Keratinocyte (primary cell): ENCODE measurements around the gene USP4. TPM values are rescaled to one million over a fixed set of nuclear protein-coding genes. Genes with fewer than 3 reads are reported as not detected.
"Not testable (repeated sequence)": the region's sequence is repeated elsewhere in the genome, so short reads cannot be mapped to it uniquely, and the experiment has no call there.

Experiments used
- DNase-seq: peaks from one replicate; pipeline ENCODE4 v3.0.0-alpha.2; 2011; ENCODE audit warnings: low read depth, missing footprints, low spot score
- FAIRE-seq: peaks from 2 replicates; lab custom pipeline; 2011; peaks lifted over from hg19 to GRCh38; lab: Jason Lieb, UNC
- H2AFZ ChIP-seq: 2 replicates; pipeline ENCODE4 v1.6.0; 2012; ENCODE audit warnings: low read length, control low read depth, inconsistent platforms; ENCODE audit not compliant: control insufficient read depth
- H3K27ac ChIP-seq: 2 replicates; pipeline ENCODE4 v1.5.1; 2011; ENCODE audit warnings: low read length; ENCODE audit not compliant: control insufficient read depth, insufficient read depth
- H3K27me3 ChIP-seq: 3 replicates; pipeline ENCODE4 v1.6.0; 2011; ENCODE audit warnings: low read length; ENCODE audit not compliant: control insufficient read depth, insufficient read depth; ENCODE audit errors: extremely low read depth
- H3K36me3 ChIP-seq, 2 experiments: 2 replicates in 1 of 2; 3 replicates in 1 of 2; pipeline ENCODE4 v1.5.1; 2011; ENCODE audit warnings: low read length in 2 of 2, mild to moderate bottlenecking in 1 of 2; ENCODE audit not compliant: control insufficient read depth in 2 of 2, insufficient read depth in 2 of 2; ENCODE audit errors: extremely low read depth in 1 of 2
- H3K4me1 ChIP-seq: 3 replicates; pipeline ENCODE4 v1.5.1; 2011; ENCODE audit warnings: low read length; ENCODE audit not compliant: control insufficient read depth, insufficient read depth; ENCODE audit errors: extremely low read depth
- H3K4me2 ChIP-seq: 3 replicates; pipeline ENCODE4 v1.6.0; 2011; ENCODE audit warnings: low read depth, low read length; ENCODE audit not compliant: control insufficient read depth, insufficient read depth; ENCODE audit errors: extremely low read depth
- H3K4me3 ChIP-seq, 3 experiments: fragments of 200-600 bp in 1 of 3; sonication (generic) in 1 of 3; 2 replicates in 2 of 3; 3 replicates in 1 of 3; pipeline ENCODE4 v1.5.1; 2011 to 2016; ENCODE audit warnings: low read length in 3 of 3, mild to moderate bottlenecking in 3 of 3, control low read depth in 2 of 3, inconsistent platforms in 1 of 3, low read depth in 1 of 3, mixed read lengths in 1 of 3, mixed run types in 1 of 3, moderate library complexity in 1 of 3; ENCODE audit not compliant: control insufficient read depth in 2 of 3, insufficient read depth in 2 of 3; ENCODE audit errors: extremely low read depth in 1 of 3
- H3K79me2 ChIP-seq: 2 replicates; pipeline ENCODE4 v1.6.0; 2012; ENCODE audit warnings: low read length; ENCODE audit not compliant: control insufficient read depth, insufficient read depth
- H3K9ac ChIP-seq: 3 replicates; pipeline ENCODE4 v1.6.0; 2011; ENCODE audit warnings: low read length; ENCODE audit not compliant: control insufficient read depth, insufficient read depth; ENCODE audit errors: extremely low read depth
- H3K9me1 ChIP-seq: 3 replicates; pipeline ENCODE4 v1.6.0; 2011; ENCODE audit warnings: low read length; ENCODE audit not compliant: control insufficient read depth, insufficient read depth; ENCODE audit errors: extremely low read depth
- H3K9me3 ChIP-seq: 2 replicates; pipeline ENCODE4 v1.5.1; 2012; ENCODE audit warnings: low read depth, low read length; ENCODE audit not compliant: control insufficient read depth
- H4K20me1 ChIP-seq: 3 replicates; pipeline ENCODE4 v1.6.0; 2011; ENCODE audit warnings: low read length; ENCODE audit not compliant: control insufficient read depth, insufficient read depth; ENCODE audit errors: extremely low read depth
- CTCF ChIP-seq, 3 experiments: IDR thresholded peaks in 1 of 3; conservative IDR thresholded peaks in 1 of 3; optimal IDR thresholded peaks in 1 of 3; 2 replicates in 2 of 3; 3 replicates in 1 of 3; pipeline versions ENCODE3 to v1.5.1; 2011; ENCODE audit warnings: low read length in 3 of 3, mild to moderate bottlenecking in 3 of 3, moderate library complexity in 2 of 3, control low read depth in 1 of 3, inconsistent platforms in 1 of 3; ENCODE audit not compliant: insufficient read depth in 2 of 3; ENCODE audit errors: extremely low read depth in 1 of 3
- EZH2 ChIP-seq: IDR thresholded peaks from one replicate; pipeline ENCODE4 v1.6.1; 2012; ENCODE audit warnings: inconsistent platforms, mild to moderate bottlenecking, low read length, moderate library complexity
- dilution Hi-C: fragments of 300-500 bp; cut with MboI; formaldehyde crosslinking; loops from one replicate; pipeline ENCODE4 v1.7.0; 2020; ENCODE audit warnings: low sequenced_read_pairs; ENCODE audit not compliant: extremely low pct_ligation_motif_present
- polyA plus RNA-seq, 5 experiments: library from polyadenylated mRNA; depleted of rRNA in 3 of 5; stranded (reverse) in 3 of 5; stranded (forward) in 1 of 5; unstranded in 1 of 5; fragments of >200 nt; gene quantifications; 1 replicate in 1 of 5; 2 replicates in 3 of 5; 3 replicates in 1 of 5; pipeline versions ENCODE4 v1.2.1 to v1.2.3, GENCODE V29; 2011 to 2012; ENCODE audit warnings: missing spikeins in 2 of 5, low read depth in 1 of 5, low replicate concordance in 1 of 5

Gene USP4
- polyA plus RNA-seq, 1 donor (not counting 4 experiments of a cell fraction or from before 2014, with no cell fraction given): 47.8 TPM

- H3K4me2 ChIP-seq: peak overlapping the region; percentile 12
- no peaks in the 10 kb centered on the region for H3K79me2 ChIP-seq
- H3K4me3 ChIP-seq: no peak overlapping the region
- peak overlapping the region; percentile 60 for H3K27ac ChIP-seq
- H3K27me3 ChIP-seq: no peaks in the 10 kb centered on the region
- no peaks in the 10 kb centered on the region for H3K36me3 ChIP-seq
- no peaks in the 10 kb centered on the region for H4K20me1 ChIP-seq
- dilution Hi-C loops: no loop called here
- TF ChIP-seq CTCF (optimal IDR thresholded peaks at IDR 0.05 in 1 of 3, IDR thresholded peaks at IDR 0.05 in 1 of 3, conservative IDR thresholded peaks at IDR 0.05 in 1 of 3; ENCODE audit: extremely low read depth in 1 of 3, insufficient read depth in 2 of 3, low read length in 3 of 3): peak in 1 of 3 experiments; percentile 35
- no peak for TF ChIP-seq EZH2
- no peaks in the 10 kb centered on the region for H3K9me3 ChIP-seq
- H3K4me1 ChIP-seq: peaks cover 14% of the 10 kb centered on the region
- peak; percentile 84 for FAIRE-seq
- H3K9ac ChIP-seq: no peak overlapping the region
- DNase-seq: peak; percentile 58
- no peaks in the 10 kb centered on the region for H3K9me1 ChIP-seq
- H2AFZ ChIP-seq: peak overlapping the region; percentile 44
Measured at GRCh38 chr3:49244581-49245205, 95.2 kb downstream of the USP4 start.

GRCh38 chr3:49240091-49240490 is 99.8 kb downstream of the USP4 start:
- H3K27ac ChIP-seq, H2AFZ ChIP-seq, H3K9me1 ChIP-seq, H4K20me1 ChIP-seq, H3K27me3 ChIP-seq, H3K79me2 ChIP-seq, H3K9me3 ChIP-seq, DNase-seq, H3K4me2 ChIP-seq, FAIRE-seq, H3K9ac ChIP-seq, dilution Hi-C loops, H3K36me3 ChIP-seq, H3K4me3 ChIP-seq: not testable (repeated sequence)
- peaks cover 21% of the 10 kb centered on the region for H3K4me1 ChIP-seq
